ENCODE measurements around the gene MAGOH. TPM values are rescaled to one million over a fixed set of nuclear protein-coding genes. Genes with fewer than 3 reads are reported as not detected.

MAGOH gene
- total and polyA plus RNA-seq, 2 of the 13 experiments (the other 11 are each of a cell fraction or from before 2014, with no cell fraction given): 24.1 to 87.0 TPM

DNA sequence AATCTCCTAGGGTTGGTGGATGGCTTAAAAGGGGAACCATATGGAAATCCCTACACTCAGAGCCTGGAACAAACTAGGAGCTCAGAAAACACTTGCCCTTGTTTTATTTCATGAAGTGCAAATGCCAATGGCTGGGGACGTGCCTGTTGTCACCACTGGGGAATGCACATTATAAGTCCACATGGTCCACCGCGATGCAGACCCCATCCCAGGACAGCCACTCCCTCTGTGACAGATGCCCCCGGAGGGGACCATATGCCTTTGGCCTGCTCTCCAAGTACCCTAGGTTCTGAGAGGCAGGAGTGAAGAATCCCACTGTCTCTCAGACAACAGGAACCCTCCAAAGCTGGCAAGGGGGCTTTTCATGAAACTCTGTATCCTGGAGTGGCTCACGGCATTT, 47.2 kb upstream of the MAGOH start:
- POLR2A ChIA-PET: no interaction called here

More for the DNA sequence above, 47.2 kb upstream of the MAGOH start:
- Histone ChIP-seq H3K4me1 (ENCODE audit: insufficient read depth, low read length) (no peaks in the 10 kb centered on the region), H3K4me2 (ENCODE audit: low read depth, low read length) (no peak overlapping the region), H3K36me3 (replicated peaks in 1 of 2; ENCODE audit: control insufficient read depth in 1 of 2, insufficient read depth in 2 of 2, low read length in 2 of 2) (peaks cover 6 to 58% of the 10 kb centered on the region in 2 experiments; a peak in 4 of 5 replicates), H3K9ac (ENCODE audit: insufficient read depth, low read depth, low read length) (no peak overlapping the region), H2AFZ (ENCODE audit: low read length) (no peak overlapping the region), H3K27ac (ENCODE audit: extremely low read length, insufficient read depth, low read length) (no peak overlapping the region), H3K9me3 (ENCODE audit: low read length) (no peaks in the 10 kb centered on the region), H3K27me3 (ENCODE audit: control insufficient read depth in 1 of 2, insufficient read depth in 2 of 2, low read length in 2 of 2) (no peaks in the 10 kb centered on the region), H4K20me1 (ENCODE audit: insufficient read depth, low read length) (no peaks in the 10 kb centered on the region), H3K4me3 (replicated peaks in 1 of 3; ENCODE audit: insufficient read depth in 1 of 3, low read depth in 2 of 3, low read length in 3 of 3) (no peak overlapping the region), H3K79me2 (ENCODE audit: insufficient read depth, low read length) (no peaks in the 10 kb centered on the region)
- in situ Hi-C loops (cut with HindIII; ENCODE audit: extremely low pct_ligation_motif_present, low pct_unique_long_range_greater_than_20kb) (no loop called here), intact Hi-C loops (cut with micrococcal nuclease; ENCODE audit: unreplicated experiment) (no loop called here)
- 78% methylated on average over 5 of the region's 5 CpGs for whole genome bisulfite sequencing (ENCODE audit: low lambda C conversion rate)
- FAIRE-seq: no peak
- no TSS peak for BruUV-seq (replicated peaks)
- no peak for DNase-seq (ENCODE audit: low spot score)
- TF ChIP-seq, protein P1, sequence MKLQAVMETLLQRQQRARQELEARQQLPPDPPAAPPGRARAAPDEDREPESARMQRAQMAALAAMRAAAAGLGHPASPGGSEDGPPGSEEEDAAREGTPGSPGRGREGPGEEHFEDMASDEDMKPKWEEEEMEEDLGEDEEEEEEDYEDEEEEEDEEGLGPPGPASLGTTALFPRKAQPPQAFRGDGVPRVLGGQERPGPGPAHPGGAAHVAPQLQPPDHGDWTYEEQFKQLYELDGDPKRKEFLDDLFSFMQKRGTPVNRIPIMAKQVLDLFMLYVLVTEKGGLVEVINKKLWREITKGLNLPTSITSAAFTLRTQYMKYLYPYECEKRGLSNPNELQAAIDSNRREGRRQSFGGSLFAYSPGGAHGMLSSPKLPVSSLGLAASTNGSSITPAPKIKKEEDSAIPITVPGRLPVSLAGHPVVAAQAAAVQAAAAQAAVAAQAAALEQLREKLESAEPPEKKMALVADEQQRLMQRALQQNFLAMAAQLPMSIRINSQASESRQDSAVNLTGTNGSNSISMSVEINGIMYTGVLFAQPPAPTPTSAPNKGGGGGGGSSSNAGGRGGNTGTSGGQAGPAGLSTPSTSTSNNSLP (IDR thresholded peaks at IDR 0.05; ENCODE audit: low read depth, low read length): no peak
- TF ChIP-seq ARID2 (CRISPR knock-in tag; IDR thresholded peaks at IDR 0.05; ENCODE audit: borderline replicate concordance) (no peak), KLF9 (CRISPR knock-in tag; IDR thresholded peaks at IDR 0.05; ENCODE audit: low read depth) (no peak), NR2F2 (IDR thresholded peaks at IDR 0.05; ENCODE audit: borderline replicate concordance, low read depth) (no peak), SRSF1 (optimal IDR thresholded peaks at IDR 0.05; ENCODE audit: low read depth, low read length) (no peak), ZNF766 (CRISPR knock-in tag; IDR thresholded peaks at IDR 0.05; ENCODE audit: borderline replicate concordance) (no peak), TEAD3 (CRISPR knock-in tag; optimal IDR thresholded peaks at IDR 0.05; ENCODE audit: borderline replicate concordance) (no peak), ZBTB7A (CRISPR knock-in tag; IDR thresholded peaks at IDR 0.05) (no peak), HNF4A (CRISPR knock-in tag; IDR thresholded peaks at IDR 0.05) (no peak), ZNF746 (CRISPR knock-in tag; IDR thresholded peaks at IDR 0.05) (no peak), SKI (IDR thresholded peaks at IDR 0.05; ENCODE audit: partially characterized antibody) (no peak)
- TF ChIP-seq, protein P2, sequence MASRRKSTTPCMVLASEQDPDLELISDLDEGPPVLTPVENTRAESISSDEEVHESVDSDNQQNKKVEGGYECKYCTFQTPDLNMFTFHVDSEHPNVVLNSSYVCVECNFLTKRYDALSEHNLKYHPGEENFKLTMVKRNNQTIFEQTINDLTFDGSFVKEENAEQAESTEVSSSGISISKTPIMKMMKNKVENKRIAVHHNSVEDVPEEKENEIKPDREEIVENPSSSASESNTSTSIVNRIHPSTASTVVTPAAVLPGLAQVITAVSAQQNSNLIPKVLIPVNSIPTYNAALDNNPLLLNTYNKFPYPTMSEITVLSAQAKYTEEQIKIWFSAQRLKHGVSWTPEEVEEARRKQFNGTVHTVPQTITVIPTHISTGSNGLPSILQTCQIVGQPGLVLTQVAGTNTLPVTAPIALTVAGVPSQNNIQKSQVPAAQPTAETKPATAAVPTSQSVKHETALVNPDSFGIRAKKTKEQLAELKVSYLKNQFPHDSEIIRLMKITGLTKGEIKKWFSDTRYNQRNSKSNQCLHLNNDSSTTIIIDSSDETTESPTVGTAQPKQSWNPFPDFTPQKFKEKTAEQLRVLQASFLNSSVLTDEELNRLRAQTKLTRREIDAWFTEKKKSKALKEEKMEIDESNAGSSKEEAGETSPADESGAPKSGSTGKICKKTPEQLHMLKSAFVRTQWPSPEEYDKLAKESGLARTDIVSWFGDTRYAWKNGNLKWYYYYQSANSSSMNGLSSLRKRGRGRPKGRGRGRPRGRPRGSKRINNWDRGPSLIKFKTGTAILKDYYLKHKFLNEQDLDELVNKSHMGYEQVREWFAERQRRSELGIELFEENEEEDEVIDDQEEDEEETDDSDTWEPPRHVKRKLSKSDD (CRISPR knock-in tag; IDR thresholded peaks at IDR 0.05; ENCODE audit: low read depth): no peak
- TF ChIP-seq, protein P3, sequence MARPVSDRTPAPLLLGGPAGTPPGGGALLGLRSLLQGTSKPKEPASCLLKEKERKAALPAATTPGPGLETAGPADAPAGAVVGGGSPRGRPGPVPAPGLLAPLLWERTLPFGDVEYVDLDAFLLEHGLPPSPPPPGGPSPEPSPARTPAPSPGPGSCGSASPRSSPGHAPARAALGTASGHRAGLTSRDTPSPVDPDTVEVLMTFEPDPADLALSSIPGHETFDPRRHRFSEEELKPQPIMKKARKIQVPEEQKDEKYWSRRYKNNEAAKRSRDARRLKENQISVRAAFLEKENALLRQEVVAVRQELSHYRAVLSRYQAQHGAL (CRISPR knock-in tag; IDR thresholded peaks at IDR 0.05; ENCODE audit: not compliant biosample characterization): no peak
- TF ChIP-seq, protein P4, sequence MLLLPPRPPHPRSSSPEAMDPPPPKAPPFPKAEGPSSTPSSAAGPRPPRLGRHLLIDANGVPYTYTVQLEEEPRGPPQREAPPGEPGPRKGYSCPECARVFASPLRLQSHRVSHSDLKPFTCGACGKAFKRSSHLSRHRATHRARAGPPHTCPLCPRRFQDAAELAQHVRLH (CRISPR knock-in tag; IDR thresholded peaks at IDR 0.05; ENCODE audit: borderline replicate concordance, low read depth): no peak
- ATAC-seq: no peak
- CTCF ChIA-PET (ENCODE audit: low intra/inter-chr PET ratio, low total read pairs): no interaction called here

Data from HepG2 (cell line).